HCT116 (cell line): ENCODE results near the gene NR1I3. TPM values are rescaled to one million over a fixed set of nuclear protein-coding genes. Genes with fewer than 3 reads are reported as not detected.

Experiments used
- ATAC-seq: fragments of 200-7000 bp; cut with Tn5 transposase; 2 replicates; pipeline ENCODE4 v1.9.1; 2020; ENCODE audit warnings: mild to moderate bottlenecking, moderate library complexity
- BruUV-seq: library from RNA; stranded (reverse); fragments of 400-500 nt; replicated peaks from 2 replicates; lab custom pipeline; 2021; lab: Mats Ljungman, UMichigan
- CTCF ChIA-PET: fragments of 300-600 bp; sonication (Branson Sonifier 250); formaldehyde crosslinking; loops from one replicate; lab custom pipeline; 2021; ENCODE audit warnings: antibody characterized with exemption; lab: Charles Lee
- POLR2A ChIA-PET: fragments of 300-600, 350-600 bp; sonication (Branson Sonifier 250); formaldehyde crosslinking; loops from one replicate; lab custom pipeline; 2021; ENCODE audit warnings: antibody characterized with exemption; lab: Charles Lee
- RAD21 ChIA-PET, 2 experiments: fragments of 300-600 bp; sonication (Branson Sonifier 250); formaldehyde crosslinking; loops; one replicate each; lab custom pipeline; 2023; ENCODE audit warnings: low total read pairs in 2 of 2; ENCODE audit not compliant: uncharacterized antibody in 2 of 2, unreplicated experiment in 2 of 2, low non-redundant PET in 1 of 2; lab: Charles Lee
- DNase-seq: peaks from one replicate; pipeline ENCODE4 v3.0.0-alpha.2; 2010; ENCODE audit warnings: low read depth, low spot score
- H2AFZ ChIP-seq: fragments of 200-600 bp; shearing (Covaris generic), sonication (generic); 2 replicates; pipeline ENCODE4 v1.6.1; 2017; ENCODE audit warnings: low read depth, mixed run types, mixed read lengths, antibody characterized with exemption, low read length; ENCODE audit not compliant: poor library complexity, severe bottlenecking
- H3K27ac ChIP-seq: 2 replicates; pipeline ENCODE4 v1.5.1; 2012; ENCODE audit warnings: low read depth, low read length
- H3K27me3 ChIP-seq: fragments of 200-600 bp; sonication (generic); 2 replicates; pipeline ENCODE4 v1.6.1; 2016; ENCODE audit warnings: mixed run types, low read length, mixed read lengths; ENCODE audit not compliant: insufficient read depth
- H3K36me3 ChIP-seq, 2 experiments: fragments of 200-500 bp in 1 of 2; fragments of 200-600 bp in 1 of 2; sonication (Bioruptor generic) in 1 of 2; sonication (generic) in 1 of 2; 2 replicates each; pipeline versions ENCODE4 v1.5.1 to v1.6.1; 2014 to 2016; ENCODE audit warnings: low read length in 2 of 2, inconsistent platforms in 1 of 2, mixed read lengths in 1 of 2, mixed run types in 1 of 2; ENCODE audit not compliant: insufficient read depth in 2 of 2, control insufficient read depth in 1 of 2
- H3K4me1 ChIP-seq, 2 experiments: fragments of 200-600 bp in 1 of 2; sonication (generic) in 1 of 2; 2 replicates each; pipeline versions ENCODE4 v1.5.1 to v1.6.1; 2012 to 2017; ENCODE audit warnings: low read length in 2 of 2, inconsistent platforms in 1 of 2, mild to moderate bottlenecking in 1 of 2, mixed read lengths in 1 of 2, mixed run types in 1 of 2, moderate library complexity in 1 of 2; ENCODE audit not compliant: insufficient read depth in 2 of 2, control insufficient read depth in 1 of 2
- H3K4me2 ChIP-seq: fragments of 200-600 bp; sonication (generic); 2 replicates; pipeline ENCODE4 v1.6.1; 2017; ENCODE audit warnings: mixed run types, low read length, mixed read lengths
- H3K4me3 ChIP-seq, 2 experiments: fragments of 200-600 bp in 1 of 2; sonication (generic) in 1 of 2; replicated peaks in 1 of 2; 2 replicates each; pipeline ENCODE4 v1.5.1; 2011 to 2016; ENCODE audit warnings: low read length in 2 of 2, control low read depth in 1 of 2, low read depth in 1 of 2, mild to moderate bottlenecking in 1 of 2, mixed read lengths in 1 of 2, mixed run types in 1 of 2
- H3K79me2 ChIP-seq: fragments of 200-600 bp; sonication (generic); 2 replicates; pipeline ENCODE4 v1.6.1; 2017; ENCODE audit warnings: mild to moderate bottlenecking, mixed run types, low read length, moderate library complexity, mixed read lengths; ENCODE audit not compliant: insufficient read depth
- H3K9ac ChIP-seq: fragments of 200-600 bp; sonication (generic); 2 replicates; pipeline ENCODE4 v1.6.1; 2016; ENCODE audit warnings: low read length, mixed read lengths
- H3K9me2 ChIP-seq: fragments of 200-600 bp; sonication (generic), shearing (Covaris generic); 2 replicates; pipeline ENCODE4 v1.6.1; 2017; ENCODE audit warnings: mixed run types, mild to moderate bottlenecking, moderate library complexity; ENCODE audit not compliant: insufficient read depth
- H3K9me3 ChIP-seq, 2 experiments: fragments of 200-500 bp in 1 of 2; fragments of 200-600 bp in 1 of 2; sonication (Bioruptor generic) in 1 of 2; sonication (generic) in 1 of 2; 2 replicates each; pipeline ENCODE4 v1.6.1; 2014 to 2017; ENCODE audit warnings: low read length in 2 of 2, mixed read lengths in 2 of 2, inconsistent platforms in 1 of 2, low read depth in 1 of 2, mild to moderate bottlenecking in 1 of 2, mixed run types in 1 of 2, moderate library complexity in 1 of 2; ENCODE audit not compliant: control insufficient read depth in 1 of 2, insufficient read depth in 1 of 2
- H4K20me1 ChIP-seq: fragments of 200-600 bp; sonication (generic), shearing (Covaris generic); 2 replicates; pipeline ENCODE4 v1.6.1; 2017; ENCODE audit warnings: mixed run types, mild to moderate bottlenecking, moderate library complexity; ENCODE audit not compliant: insufficient read depth
- CBX3 ChIP-seq: IDR thresholded peaks from 2 replicates; pipeline ENCODE4 v1.6.1; 2012; ENCODE audit warnings: low read depth
- EZH2phosphoT487 ChIP-seq: fragments of 200-600 bp; IDR thresholded peaks from 2 replicates; pipeline ENCODE4 v1.6.1; 2018; ENCODE audit warnings: antibody characterized with exemption, borderline replicate concordance
- POLR2A ChIP-seq: IDR thresholded peaks from 2 replicates; pipeline ENCODE4 v1.7.0; 2011; ENCODE audit warnings: borderline replicate concordance; ENCODE audit not compliant: insufficient read depth, insufficient read length; ENCODE audit errors: extremely low read depth
- RAD21 ChIP-seq: IDR thresholded peaks from 2 replicates; pipeline ENCODE4 v1.6.1; 2012; ENCODE audit warnings: low read depth, mild to moderate bottlenecking
- REST ChIP-seq: IDR thresholded peaks from 2 replicates; pipeline ENCODE4 v1.6.1; 2012; ENCODE audit warnings: low read depth
- SRF ChIP-seq: IDR thresholded peaks from 2 replicates; pipeline ENCODE4 v1.6.1; 2012; ENCODE audit warnings: low read depth
- TCF7L2 ChIP-seq: IDR thresholded peaks from 2 replicates; pipeline ENCODE4 v1.7.0; 2011; ENCODE audit warnings: borderline replicate concordance, inconsistent platforms; ENCODE audit not compliant: insufficient read depth, insufficient read length; ENCODE audit errors: extremely low read depth
- YY1 ChIP-seq: IDR thresholded peaks from 2 replicates; pipeline ENCODE4 v1.6.1; 2011; ENCODE audit warnings: low read length, low read depth, moderate library complexity, mild to moderate bottlenecking; ENCODE audit not compliant: insufficient replicate concordance; ENCODE audit errors: extremely low read depth
- ZFX ChIP-seq: fragments of 450-650 bp; IDR thresholded peaks from 2 replicates; pipeline ENCODE4 v1.6.1; 2017
- intact Hi-C: fragments of 100-400 bp; cut with micrococcal nuclease; formaldehyde crosslinking; loops from 2 replicates; pipeline ENCODE4 v1.10.0; 2022
- microRNA-seq: library from miRNA; unstranded; fragments of <30 nt; microRNA quantifications from one replicate; pipeline ENCODE4, GENCODE V29; 2016; ENCODE audit warnings: borderline number of aligned reads
- total RNA-seq: library from RNA; stranded (reverse); gene quantifications from one replicate; pipeline ENCODE4 v1.2.1, GENCODE V29; 2021; ENCODE audit not compliant: unreplicated experiment

Gene NR1I3
- total RNA-seq, 1 experiment from 2014 or later = not detected

GRCh38 chr1:161179698-161180097 is 58.3 kb downstream of the NR1I3 start:
- TF ChIP-seq SRF (no peak), EZH2phosphoT487 (no peak), REST (no peak), CBX3 (no peak), YY1 (no peak), RAD21 (no peak), POLR2A (no peak), ZFX (no peak), TCF7L2 (no peak)
- TF ChIP-seq, all 23 proteins: peak for 0
- Histone ChIP-seq H3K27ac (no peak overlapping the region), H3K4me2 (no peak overlapping the region), H2AFZ (no peak overlapping the region), H3K4me1 (peaks cover 19 to 35% of the 10 kb centered on the region in 2 experiments), H3K36me3 (peaks cover 2 to 4% of the 10 kb centered on the region in 2 experiments; a peak in 1 of 4 replicates), H4K20me1 (no peaks in the 10 kb centered on the region), H3K9me2 (no peaks in the 10 kb centered on the region), H3K9ac (no peak overlapping the region), H3K79me2 (peaks cover 17% of the 10 kb centered on the region), H3K27me3 (no peaks in the 10 kb centered on the region), H3K9me3 (no peaks in the 10 kb centered on the region), H3K4me3 (no peak overlapping the region)
- intact Hi-C loops = no loop called here
- ATAC-seq = no peak
- no peak for DNase-seq
- CTCF ChIA-PET = interaction anchor here (0.6 kb wide), 1 partner anchor 1148 kb away, joined by 4 read pairs; the partner anchor contains the start of gene PIGM
- POLR2A ChIA-PET = interaction anchor here (2.1 kb wide), 1 partner anchor 13 kb away, joined by 4 read pairs; the partner anchor contains the start of gene PPOX
- RAD21 ChIA-PET = no interaction called here
- no TSS peak for BruUV-seq

Small RNAs within 50 kb of the gene (microRNA-seq; reads per million reads assigned to microRNA genes)
- not detected for gene MIR5187

Other genes with a start within 250 kb of the NR1I3 start
- 86.7 TPM for gene F11R, start 217.1 kb downstream of the NR1I3 start, total RNA-seq
- gene TSTD1, start 199.2 kb downstream of the NR1I3 start, total RNA-seq = 116 TPM
- 48.0 TPM for gene USF1, start 192.2 kb downstream of the NR1I3 start, total RNA-seq
- 0.39 TPM for gene ARHGAP30, start 168.3 kb downstream of the NR1I3 start, total RNA-seq
- 3.3 TPM for gene NECTIN4, start 148.6 kb downstream of the NR1I3 start, total RNA-seq
- 1.4 TPM for gene KLHDC9, start 139.8 kb downstream of the NR1I3 start, total RNA-seq
- gene PFDN2, start 120.2 kb downstream of the NR1I3 start, total RNA-seq = 179 TPM
- gene NIT1, start 120.1 kb downstream of the NR1I3 start, total RNA-seq = 65.9 TPM
- gene DEDD, start 105.5 kb downstream of the NR1I3 start, total RNA-seq = 32.8 TPM
- 63.7 TPM for gene UFC1, start 84.2 kb downstream of the NR1I3 start, total RNA-seq
- gene USP21, start 78.7 kb downstream of the NR1I3 start, total RNA-seq = 22.1 TPM
- gene PPOX, start 71.8 kb downstream of the NR1I3 start, total RNA-seq = 24.2 TPM
- 53.7 TPM for gene B4GALT3, start 60.7 kb downstream of the NR1I3 start, total RNA-seq
- not detected for gene ADAMTS4, start 39.1 kb downstream of the NR1I3 start, total RNA-seq
- gene NDUFS2, start 35.8 kb downstream of the NR1I3 start, total RNA-seq = 82.7 TPM
- 0.86 TPM for gene FCER1G, start 22.9 kb downstream of the NR1I3 start, total RNA-seq
- not detected for gene APOA2, start 14.6 kb downstream of the NR1I3 start, total RNA-seq
- gene TOMM40L, start 12.1 kb downstream of the NR1I3 start, total RNA-seq = 9.8 TPM
- gene PCP4L1, start 20.5 kb upstream of the NR1I3 start, total RNA-seq = not detected
- gene MPZ, start 71.8 kb upstream of the NR1I3 start, total RNA-seq = 3.6 TPM
- gene SDHC, start 76.2 kb upstream of the NR1I3 start, total RNA-seq = 192 TPM
- not detected for gene CFAP126, start 129.7 kb upstream of the NR1I3 start, total RNA-seq